Osteocyte (in vitro differentiated cells): Measurements from ENCODE around the gene WNK2. TPM values are rescaled to one million over a fixed set of nuclear protein-coding genes. Genes with fewer than 3 reads are reported as not detected.

Experiments
- DNase-seq: peaks from one replicate; pipeline ENCODE4 v3.0.0; 2021; ENCODE audit warnings: mixed read lengths; ENCODE audit not compliant: unreplicated experiment; ENCODE audit errors: extremely low spot score
- H3K27ac Mint-ChIP-seq: one replicate; pipeline ENCODE4 v1.8.0; 2021; ENCODE audit warnings: mild to moderate bottlenecking, mixed read lengths; ENCODE audit not compliant: unreplicated experiment
- H3K27me3 Mint-ChIP-seq: one replicate; pipeline ENCODE4 v1.8.0; 2021; ENCODE audit warnings: mixed read lengths; ENCODE audit not compliant: unreplicated experiment
- H3K36me3 Mint-ChIP-seq: one replicate; pipeline ENCODE4 v1.8.0; 2021; ENCODE audit warnings: mixed read lengths; ENCODE audit not compliant: unreplicated experiment
- H3K4me1 Mint-ChIP-seq: one replicate; pipeline ENCODE4 v1.8.0; 2021; ENCODE audit warnings: mixed read lengths; ENCODE audit not compliant: unreplicated experiment
- H3K4me3 Mint-ChIP-seq: one replicate; pipeline ENCODE4 v1.8.0; 2021; ENCODE audit warnings: mild to moderate bottlenecking, moderate library complexity, mixed read lengths; ENCODE audit not compliant: unreplicated experiment
- H3K9me3 Mint-ChIP-seq: one replicate; pipeline ENCODE4 v1.8.0; 2021; ENCODE audit warnings: mixed read lengths; ENCODE audit not compliant: unreplicated experiment
- CTCF ChIP-seq: fragments of 200-600 bp; sonication (generic); IDR thresholded peaks from 2 replicates; pipeline ENCODE4 v1.5.0; 2021; ENCODE audit warnings: antibody characterized with exemption, mild to moderate bottlenecking, moderate library complexity
- total RNA-seq: library from RNA; stranded (reverse); gene quantifications from 2 replicates; pipeline ENCODE4 v1.2.1, GENCODE V29; 2021

The WNK2 gene
- total RNA-seq, 1 donor from 2014 or later, result not detected

GRCh38 chr9:93194641-93195040, 10.7 kb downstream of the WNK2 start:
- no peak for TF ChIP-seq CTCF
- H3K9me3 Mint-ChIP-seq, result no peaks in the 10 kb centered on the region
- no peaks in the 10 kb centered on the region for H3K36me3 Mint-ChIP-seq
- DNase-seq, result no peak
- H3K27me3 Mint-ChIP-seq, result peaks cover 29% of the 10 kb centered on the region
- H3K4me3 Mint-ChIP-seq, result no peak overlapping the region
- H3K4me1 Mint-ChIP-seq, result no peaks in the 10 kb centered on the region
- H3K27ac Mint-ChIP-seq, result no peak overlapping the region

GRCh38 chr9:93196096-93197055, 12.4 kb downstream of the WNK2 start:
- Mint-ChIP-seq H3K4me1 (no peaks in the 10 kb centered on the region), H3K9me3 (no peaks in the 10 kb centered on the region), H3K4me3 (no peak overlapping the region), H3K27ac (no peak overlapping the region), H3K27me3 (peaks cover 29% of the 10 kb centered on the region), H3K36me3 (no peaks in the 10 kb centered on the region)
- TF ChIP-seq CTCF, result no peak
- no peak for DNase-seq

- Mint-ChIP-seq H3K4me1 (no peaks in the 10 kb centered on the region), H3K9me3 (no peaks in the 10 kb centered on the region), H3K27me3 (peaks cover 27% of the 10 kb centered on the region), H3K4me3 (no peak overlapping the region), H3K27ac (no peak overlapping the region), H3K36me3 (no peaks in the 10 kb centered on the region)
- no peak for TF ChIP-seq CTCF
- no peak for DNase-seq
These were observed 13.7 kb downstream of the WNK2 start for GRCh38 chr9:93197670-93198069.

GRCh38 chr9:93198117-93198837, 14.3 kb downstream of the WNK2 start:
- TF ChIP-seq CTCF, result no peak
- H3K36me3 Mint-ChIP-seq, result no peaks in the 10 kb centered on the region
- DNase-seq, result no peak
- no peak overlapping the region for H3K27ac Mint-ChIP-seq
- no peaks in the 10 kb centered on the region for H3K9me3 Mint-ChIP-seq
- no peaks in the 10 kb centered on the region for H3K4me1 Mint-ChIP-seq
- peaks cover 27% of the 10 kb centered on the region for H3K27me3 Mint-ChIP-seq
- no peak overlapping the region for H3K4me3 Mint-ChIP-seq
